Heart right ventricle (tissue), 16 donors: ENCODE results near the gene THOP1. TPM values are rescaled to one million over a fixed set of nuclear protein-coding genes. Genes with fewer than 3 reads are reported as not detected.

ENCODE experiments used
- ATAC-seq, 8 donors: fragments of 200-7000 bp; cut with Tn5 transposase; one replicate each; pipeline ENCODE4 v1.9.1; 2020; ENCODE audit warnings: mild to moderate bottlenecking in 8 of 8, moderate library complexity in 8 of 8, moderate number of reproducible peaks in 1 of 8
- DNase-seq, 2 donors: peaks; one replicate each; pipeline ENCODE4 v3.0.0-alpha.2; 2020
- H3K27ac ChIP-seq, 10 donors: fragments of 200-600 bp; sonication (generic) in 2 of 10; one replicate each; pipeline versions ENCODE4 v1.5.0 to v1.8.0; 2020 to 2022; ENCODE audit warnings: mild to moderate bottlenecking in 3 of 10
- H3K27me3 ChIP-seq, 7 donors: fragments of 200-600 bp; one replicate each; pipeline ENCODE4 v1.8.0; 2021 to 2022; ENCODE audit warnings: mild to moderate bottlenecking in 2 of 7
- H3K36me3 ChIP-seq, 9 donors: fragments of 200-600 bp; sonication (generic) in 1 of 9; one replicate each; pipeline versions ENCODE4 v1.5.0 to v1.8.0; 2020 to 2022; ENCODE audit warnings: mild to moderate bottlenecking in 2 of 9
- H3K4me1 ChIP-seq, 9 donors: fragments of 200-600 bp; sonication (generic) in 1 of 9; one replicate each; pipeline versions ENCODE4 v1.5.0 to v1.8.0; 2020 to 2022; ENCODE audit warnings: mild to moderate bottlenecking in 4 of 9
- H3K4me3 ChIP-seq, 10 donors: fragments of 200-600 bp; sonication (generic) in 2 of 10; one replicate each; pipeline versions ENCODE4 v1.5.0 to v1.8.0; 2020 to 2022; ENCODE audit warnings: mild to moderate bottlenecking in 7 of 10, moderate library complexity in 2 of 10
- H3K9me3 ChIP-seq, 11 donors: fragments of 200-600 bp in 10 of 11; sonication (generic) in 2 of 11; one replicate each; pipeline versions ENCODE4 v1.5.0 to v1.8.0; 2013 to 2022; ENCODE audit warnings: mild to moderate bottlenecking in 2 of 11, control low read depth in 1 of 11, moderate library complexity in 1 of 11
- WGBS, 2 donors: extraction: QIAGEN DNeasy Blood & Tissue Kit; methylation state at CpG; one replicate each; pipeline ENCODE4 v1.1.7; 2013; ENCODE audit warnings: inconsistent platforms in 1 of 2; 5-methylcytosine and 5-hydroxymethylcytosine counted together
- intact Hi-C, 10 donors: fragments of 100-400 bp; cut with DNase I; formaldehyde crosslinking; loops; one replicate each; pipeline versions ENCODE4 v1.11.1 to v1.14.2; 2022
- polyA plus RNA-seq, 2 donors: library from polyadenylated mRNA; stranded (reverse); fragments of 200-250 nt; gene quantifications; one replicate each; pipeline ENCODE4 v1.2.3, GENCODE V29; 2013
- total RNA-seq, 10 donors: library from RNA; stranded (reverse); fragmentation: NEBNext Ultra II Directional in 3 of 10; extraction: Animal tissue kit (Norgen Biotek cat#: 25700) in 3 of 10; gene quantifications; one replicate each; pipeline versions ENCODE4 v1.2.1 to v1.2.4, GENCODE V29; 2021 to 2023
- TF ChIP-seq, protein P1 (sequence below), 9 donors: fragments of 200-600 bp; sonication (generic) in 2 of 9; IDR thresholded peaks; one replicate each; pipeline versions ENCODE4 v1.5.0 to v1.8.0; 2021 to 2022; ENCODE audit warnings: antibody characterized with exemption in 9 of 9, mild to moderate bottlenecking in 5 of 9, moderate library complexity in 1 of 9
- donor health status: Arrhythmogenic right ventricular cardiomyopathy.
- donor health status: ischemic (EF 13 %, LVEDD 7.1; RV severe dilation, severe dysfunction).
- donor health status: healthy with polysubstance abuse.
- donor health status: DM: no; HTN: yes; CAD: no.
- donor health status: DM: no; HTN: no; CAD: no.
- donor health status: ischemic (EF 25% LVEDD 6.9; RV normal size, moderate dysfunction).
- donor health status: ischemic (EF 25% LVEDD 5.7; RV mildly dilated, moderate dysfunction).
- donor health status: healthy.
- donor health status: DM: yes; HTN: yes; CAD: no.
- donor health status: Ischemic cardiomyopathy.
- donor health status: ischemic (EF 35%, LVEDD 5.7; RV mildly dilated, moderate dysfunction).
- donor health status: nonischemic (EF 11% LVEDD 7.7; RV severe dilation, severe dysfunction).
- donor health status: DM: yes; HTN: yes; CAD: no.
- donor health status: PGD.
- donor health status: ischemic (EF 29% LVEDD 5.4; RV normal size, mild dysfunction).
- donor health status: nonischemic (EF 23%, LVEDD 6.1; RV moderate dilation, normal function).

Gene THOP1
- total and polyA plus RNA-seq, 12 donors: 37.5 to 85.3 (median 45.2) TPM

DNA sequence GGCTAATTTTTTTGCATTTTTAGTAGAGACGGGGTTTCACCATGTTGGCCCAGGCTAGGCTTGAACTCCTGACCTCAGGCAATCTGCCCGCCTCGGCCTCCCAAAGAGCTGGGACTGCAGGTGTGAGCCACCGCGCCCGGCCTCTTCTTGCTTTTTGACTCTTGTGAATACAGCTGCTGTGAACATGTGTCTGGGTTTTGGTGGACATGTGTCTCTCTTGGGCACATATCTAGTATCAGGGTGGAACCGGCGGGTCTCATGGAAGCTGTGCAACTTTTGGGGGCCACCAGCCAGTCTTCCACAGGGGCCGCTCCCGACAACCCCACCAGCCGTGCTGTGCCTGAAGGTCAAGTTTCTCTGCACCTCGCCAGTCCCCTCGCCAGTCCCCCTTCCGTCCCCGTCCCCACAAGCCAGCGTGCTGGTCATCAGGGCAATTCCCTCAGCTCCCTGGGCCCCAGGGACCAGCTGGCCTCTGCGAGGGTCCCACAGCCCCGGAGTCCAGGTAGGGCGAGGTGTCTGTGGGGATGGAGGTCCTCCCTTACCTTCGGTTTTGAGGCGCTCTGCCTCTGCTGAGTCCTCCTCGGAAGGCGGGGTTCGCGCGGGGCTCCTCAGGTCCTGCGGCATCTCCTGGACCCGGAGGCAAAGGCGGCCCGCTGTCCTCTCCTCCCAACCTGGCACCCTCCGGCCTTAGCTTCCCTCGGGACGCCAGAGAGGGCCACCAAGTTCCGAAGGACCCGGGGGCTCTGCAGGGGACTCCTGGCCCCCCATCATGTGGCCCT lies 18.5 kb upstream of the THOP1 start:
- no peak for DNase-seq

DNA sequence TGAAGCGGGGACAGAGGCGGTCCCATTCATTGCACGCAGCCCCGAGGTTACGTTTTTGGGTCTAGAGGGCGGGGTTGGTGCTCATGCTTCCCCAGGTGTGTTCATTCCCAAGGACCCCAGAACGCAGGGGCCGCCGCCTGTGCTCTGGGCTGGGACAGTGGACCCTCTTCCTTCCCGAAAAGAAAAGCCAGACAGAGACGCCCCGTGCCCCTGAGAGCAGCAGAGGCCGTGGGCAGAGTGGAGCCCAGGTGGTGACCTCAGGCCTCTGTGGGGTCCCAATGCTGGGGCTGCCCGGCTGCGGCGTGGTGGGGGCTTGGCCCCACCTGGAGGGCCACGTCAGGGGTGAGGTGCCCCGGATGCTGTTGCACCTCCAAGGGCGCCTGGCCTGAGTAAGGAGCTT lies 17.6 kb upstream of the THOP1 start:
- TF ChIP-seq, protein P1, sequence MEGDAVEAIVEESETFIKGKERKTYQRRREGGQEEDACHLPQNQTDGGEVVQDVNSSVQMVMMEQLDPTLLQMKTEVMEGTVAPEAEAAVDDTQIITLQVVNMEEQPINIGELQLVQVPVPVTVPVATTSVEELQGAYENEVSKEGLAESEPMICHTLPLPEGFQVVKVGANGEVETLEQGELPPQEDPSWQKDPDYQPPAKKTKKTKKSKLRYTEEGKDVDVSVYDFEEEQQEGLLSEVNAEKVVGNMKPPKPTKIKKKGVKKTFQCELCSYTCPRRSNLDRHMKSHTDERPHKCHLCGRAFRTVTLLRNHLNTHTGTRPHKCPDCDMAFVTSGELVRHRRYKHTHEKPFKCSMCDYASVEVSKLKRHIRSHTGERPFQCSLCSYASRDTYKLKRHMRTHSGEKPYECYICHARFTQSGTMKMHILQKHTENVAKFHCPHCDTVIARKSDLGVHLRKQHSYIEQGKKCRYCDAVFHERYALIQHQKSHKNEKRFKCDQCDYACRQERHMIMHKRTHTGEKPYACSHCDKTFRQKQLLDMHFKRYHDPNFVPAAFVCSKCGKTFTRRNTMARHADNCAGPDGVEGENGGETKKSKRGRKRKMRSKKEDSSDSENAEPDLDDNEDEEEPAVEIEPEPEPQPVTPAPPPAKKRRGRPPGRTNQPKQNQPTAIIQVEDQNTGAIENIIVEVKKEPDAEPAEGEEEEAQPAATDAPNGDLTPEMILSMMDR (IDR thresholded peaks at IDR 0.05): no peak
- Histone ChIP-seq H3K9me3 (no peaks in the 10 kb centered on the region), H3K27ac (no peak overlapping the region), H3K36me3 (peaks cover 0 to 65% (median 50%) of the 10 kb centered on the region in 9 donors), H3K4me3 (no peak overlapping the region), H3K4me1 (peaks cover 15 to 46% (median 33%) of the 10 kb centered on the region in 9 donors), H3K27me3 (no peaks in the 10 kb centered on the region)
- ATAC-seq (no peak), DNase-seq (no peak)
- 95% methylated on average over 19 of the region's 19 CpGs for WGBS, 2 donors
- intact Hi-C loops: no loop called here

More for the DNA sequence above, 18.5 kb upstream of the THOP1 start:
- H3K27me3 ChIP-seq: no peaks in the 10 kb centered on the region
- no peak overlapping the region for H3K27ac ChIP-seq
- H3K36me3 ChIP-seq: peaks cover 0 to 74% (median 59%) of the 10 kb centered on the region in 9 donors
- TF ChIP-seq, protein P1 (IDR thresholded peaks at IDR 0.05): no peak
- peaks cover 9 to 37% (median 26%) of the 10 kb centered on the region in 9 donors for H3K4me1 ChIP-seq
- no peak overlapping the region for H3K4me3 ChIP-seq
- intact Hi-C loops: no loop called here
- WGBS, 2 donors: 93 to 95% methylated on average over 35 of the region's 35 CpGs
- ATAC-seq: no peak
- H3K9me3 ChIP-seq: no peaks in the 10 kb centered on the region

DNA sequence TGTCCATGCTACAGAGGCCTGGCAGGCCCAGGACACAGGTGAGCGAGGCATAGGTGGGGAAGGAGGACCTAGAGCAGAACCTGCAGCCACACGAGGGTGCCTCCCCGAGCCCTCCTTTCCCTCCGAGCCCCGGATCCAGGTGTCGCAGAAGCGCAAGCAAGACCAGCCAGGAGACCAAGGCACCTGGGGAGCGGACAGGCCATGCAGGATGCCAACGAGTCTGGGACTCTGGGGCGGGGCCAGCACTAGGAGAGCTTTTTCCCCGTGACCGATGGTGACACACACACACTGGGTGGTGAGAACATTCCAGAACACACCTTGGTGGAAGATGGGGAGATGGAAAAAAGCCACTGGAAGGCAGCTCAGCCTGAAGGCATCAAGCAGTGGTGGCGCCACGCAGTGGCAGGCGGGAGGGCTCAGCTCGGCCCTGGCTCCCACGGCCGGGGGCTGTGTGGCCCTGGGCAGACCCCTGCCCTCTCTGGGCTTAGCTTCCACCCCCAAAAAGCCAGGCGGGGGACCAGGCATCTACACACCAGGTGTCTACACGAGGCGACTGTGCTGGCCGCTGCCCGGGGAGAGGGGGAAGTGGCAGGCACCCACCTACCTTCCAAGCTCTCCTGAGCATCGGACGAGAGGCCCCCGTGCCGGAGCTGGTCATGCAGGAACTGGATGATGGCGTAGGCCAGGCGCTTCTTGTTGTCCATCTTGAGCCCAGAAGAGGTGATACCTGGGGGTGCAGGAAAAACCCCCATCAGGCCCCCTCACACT lies 16.8 kb upstream of the THOP1 start:
- WGBS, 2 donors: 93 to 94% methylated on average over 29 of the region's 29 CpGs
- ATAC-seq (no peak), DNase-seq (no peak)
- Histone ChIP-seq H3K27me3 (no peaks in the 10 kb centered on the region), H3K4me3 (no peak overlapping the region), H3K27ac (peak overlapping the region in 3 of 10 donors; percentile 9 to 94 (median 58)), H3K36me3 (peaks cover 0 to 57% (median 43%) of the 10 kb centered on the region in 9 donors), H3K9me3 (no peaks in the 10 kb centered on the region), H3K4me1 (peaks cover 15 to 46% (median 33%) of the 10 kb centered on the region in 9 donors)
- TF ChIP-seq, protein P1 (IDR thresholded peaks at IDR 0.05): no peak
- intact Hi-C loops: no loop called here

DNA sequence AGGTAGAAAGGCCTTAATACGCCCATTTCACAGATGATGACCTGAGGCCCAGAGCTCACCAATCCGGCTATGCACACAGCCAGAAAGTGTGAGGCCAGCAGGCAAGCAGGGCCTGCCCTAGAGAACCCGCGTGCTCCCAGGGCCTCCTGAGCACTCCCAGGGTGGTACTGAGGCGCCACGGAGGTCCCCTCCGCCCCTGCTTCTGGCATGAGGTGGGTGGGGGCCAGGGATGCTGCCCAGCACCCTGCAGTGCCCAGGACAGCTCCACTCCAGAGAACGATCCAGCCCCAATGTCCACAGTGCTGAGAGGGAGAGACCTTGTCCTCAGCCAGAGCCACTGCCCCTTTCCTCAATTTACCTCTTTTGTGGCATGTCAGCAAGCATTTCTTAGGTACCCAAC lies 16.1 kb upstream of the THOP1 start:
- TF ChIP-seq, protein P1 (IDR thresholded peaks at IDR 0.05): no peak
- Histone ChIP-seq H3K4me1 (peaks cover 15 to 50% (median 36%) of the 10 kb centered on the region in 9 donors), H3K36me3 (peaks cover 0 to 50% (median 38%) of the 10 kb centered on the region in 9 donors), H3K4me3 (no peak overlapping the region), H3K27ac (peak overlapping the region in 6 of 10 donors; percentile 33 to 94 (median 57)), H3K27me3 (no peaks in the 10 kb centered on the region), H3K9me3 (no peaks in the 10 kb centered on the region)
- 88 to 95% methylated on average over 8 of the region's 8 CpGs for WGBS, 2 donors
- intact Hi-C loops: no loop called here
- ATAC-seq (peak in 1 of 8 donors; percentile 15), DNase-seq (no peak)
